Caco-2 (cell line): ENCODE measurements around the gene GCNT2. TPM values are rescaled to one million over a fixed set of nuclear protein-coding genes. Genes with fewer than 3 reads are reported as not detected.
A peak's percentile ranks its signal among the peaks of the same experiment; 100 is the strongest.

ENCODE experiments used
- BruUV-seq: library from RNA; stranded (reverse); fragments of 400-500 nt; replicated peaks from 2 replicates; lab custom pipeline; 2021; lab: Mats Ljungman, UMichigan
- CTCF ChIA-PET: fragments of 300-600 bp; sonication (Branson Sonifier 250); formaldehyde crosslinking; loops from one replicate; lab custom pipeline; 2022; ENCODE audit warnings: antibody characterized with exemption; lab: Charles Lee
- POLR2A ChIA-PET: fragments of 300-600 bp; sonication (Branson Sonifier 250); formaldehyde crosslinking; loops from one replicate; lab custom pipeline; 2022; ENCODE audit warnings: antibody characterized with exemption; lab: Charles Lee
- DNase-seq, 2 experiments: peaks; one replicate each; pipeline versions ENCODE4 v3.0.0 to v3.0.0-alpha.2; 2020 to 2022
- H3K27me3 ChIP-seq: replicated peaks from 2 replicates; pipeline ENCODE4 v1.6.0; 2011; ENCODE audit warnings: low read length; ENCODE audit not compliant: control insufficient read depth, insufficient read depth
- H3K36me3 ChIP-seq: 2 replicates; pipeline ENCODE4 v1.5.1; 2011; ENCODE audit warnings: low read length; ENCODE audit not compliant: control insufficient read depth, insufficient read depth
- H3K4me1 ChIP-seq: fragments of 250-450 bp; sonication (Bioruptor Pico); 2 replicates; pipeline ENCODE4 v1.5.1; 2020; ENCODE audit warnings: mild to moderate bottlenecking
- H3K4me3 ChIP-seq: 2 replicates; pipeline ENCODE4 v1.5.1; 2011; ENCODE audit warnings: low read depth, mild to moderate bottlenecking, control low read depth, low read length
- H3K9me3 ChIP-seq: fragments of 250-450 bp; sonication (Bioruptor Pico); 2 replicates; pipeline ENCODE4 v1.5.1; 2020; ENCODE audit warnings: mild to moderate bottlenecking, moderate library complexity
- H3K27ac Mint-ChIP-seq: one replicate; pipeline ENCODE4 v1.8.0; 2022; ENCODE audit warnings: mixed read lengths; ENCODE audit not compliant: unreplicated experiment
- H3K27me3 Mint-ChIP-seq: one replicate; pipeline ENCODE4 v1.8.0; 2022; ENCODE audit warnings: mixed read lengths; ENCODE audit not compliant: insufficient read depth, unreplicated experiment
- H3K36me3 Mint-ChIP-seq: one replicate; pipeline ENCODE4 v1.8.0; 2022; ENCODE audit warnings: mild to moderate bottlenecking, mixed read lengths; ENCODE audit not compliant: insufficient read depth, unreplicated experiment
- H3K4me1 Mint-ChIP-seq: one replicate; pipeline ENCODE4 v1.8.0; 2022; ENCODE audit warnings: low read depth, mixed read lengths; ENCODE audit not compliant: unreplicated experiment
- H3K4me3 Mint-ChIP-seq: one replicate; pipeline ENCODE4 v1.8.0; 2022; ENCODE audit warnings: mild to moderate bottlenecking, moderate library complexity, mixed read lengths; ENCODE audit not compliant: unreplicated experiment
- H3K9me3 Mint-ChIP-seq: one replicate; pipeline ENCODE4 v1.8.0; 2022; ENCODE audit warnings: mixed read lengths; ENCODE audit not compliant: unreplicated experiment
- intact Hi-C: fragments of 100-400 bp; cut with micrococcal nuclease; formaldehyde crosslinking; loops from one replicate; pipeline ENCODE4 v1.10.0; 2022; ENCODE audit not compliant: unreplicated experiment
- total RNA-seq: library from RNA; stranded (reverse); gene quantifications from 2 replicates; pipeline ENCODE4 v1.2.3, GENCODE V29; 2022
- TF ChIP-seq, protein P1 (sequence below), 2 experiments: fragments of 200-600 bp in 1 of 2; IDR thresholded peaks; 1 replicate in 1 of 2; 2 replicates in 1 of 2; pipeline versions ENCODE4 v1.5.1 to v1.8.0; 2011 to 2022; ENCODE audit warnings: antibody characterized with exemption in 1 of 2, control low read depth in 1 of 2, inconsistent platforms in 1 of 2, low read depth in 1 of 2, low read length in 1 of 2, mild to moderate bottlenecking in 1 of 2, moderate library complexity in 1 of 2; ENCODE audit not compliant: insufficient read depth in 1 of 2, severe bottlenecking in 1 of 2, unreplicated experiment in 1 of 2

Gene GCNT2
- total RNA-seq, 1 experiment from 2014 or later, result 70.7 TPM

DNA sequence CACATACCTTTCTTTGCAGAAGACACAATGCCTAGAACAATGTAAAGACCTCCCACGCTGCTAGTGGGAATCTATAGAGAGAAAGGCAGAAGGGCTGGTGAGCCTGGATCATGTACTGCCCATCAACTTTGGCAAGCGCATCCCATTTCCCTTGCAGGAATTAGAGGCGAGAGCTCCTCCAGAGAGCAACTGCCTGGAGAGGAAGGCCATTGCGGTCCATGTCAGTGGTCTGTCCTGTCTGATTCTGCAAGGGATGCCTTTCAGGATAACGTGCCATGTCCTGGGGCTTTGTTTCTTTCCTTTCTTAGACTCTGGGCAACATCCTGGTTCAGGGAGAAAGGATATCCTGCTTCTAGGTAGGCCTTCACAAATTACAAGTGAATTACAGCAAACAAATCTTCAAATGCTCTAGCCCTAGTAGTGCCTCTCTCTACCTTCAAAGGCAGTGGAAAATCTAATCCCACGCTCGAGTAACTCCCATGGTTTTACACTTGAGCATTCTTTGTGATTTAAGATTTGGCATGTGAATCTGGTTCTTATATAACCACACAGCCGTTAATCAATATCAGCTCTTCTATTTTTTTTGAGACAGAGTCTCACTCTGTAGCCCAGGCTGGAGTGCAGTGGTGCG lies 38.5 kb downstream of the GCNT2 start:
- no peaks in the 10 kb centered on the region for H3K4me1 ChIP-seq
- intact Hi-C loops, result no loop called here
- H3K4me3 ChIP-seq, result no peak overlapping the region
- H3K36me3 ChIP-seq, result peaks cover 2% of the 10 kb centered on the region
- Mint-ChIP-seq H3K4me3 (no peak overlapping the region), H3K4me1 (peaks cover 17% of the 10 kb centered on the region), H3K9me3 (no peaks in the 10 kb centered on the region), H3K27ac (no peak overlapping the region), H3K36me3 (peaks cover 60% of the 10 kb centered on the region), H3K27me3 (no peaks in the 10 kb centered on the region)
- ChIA-PET POLR2A (no interaction called here), CTCF (no interaction called here)
- no peak for DNase-seq
- no peaks in the 10 kb centered on the region for H3K27me3 ChIP-seq
- H3K9me3 ChIP-seq, result no peaks in the 10 kb centered on the region
- TF ChIP-seq, protein P1, sequence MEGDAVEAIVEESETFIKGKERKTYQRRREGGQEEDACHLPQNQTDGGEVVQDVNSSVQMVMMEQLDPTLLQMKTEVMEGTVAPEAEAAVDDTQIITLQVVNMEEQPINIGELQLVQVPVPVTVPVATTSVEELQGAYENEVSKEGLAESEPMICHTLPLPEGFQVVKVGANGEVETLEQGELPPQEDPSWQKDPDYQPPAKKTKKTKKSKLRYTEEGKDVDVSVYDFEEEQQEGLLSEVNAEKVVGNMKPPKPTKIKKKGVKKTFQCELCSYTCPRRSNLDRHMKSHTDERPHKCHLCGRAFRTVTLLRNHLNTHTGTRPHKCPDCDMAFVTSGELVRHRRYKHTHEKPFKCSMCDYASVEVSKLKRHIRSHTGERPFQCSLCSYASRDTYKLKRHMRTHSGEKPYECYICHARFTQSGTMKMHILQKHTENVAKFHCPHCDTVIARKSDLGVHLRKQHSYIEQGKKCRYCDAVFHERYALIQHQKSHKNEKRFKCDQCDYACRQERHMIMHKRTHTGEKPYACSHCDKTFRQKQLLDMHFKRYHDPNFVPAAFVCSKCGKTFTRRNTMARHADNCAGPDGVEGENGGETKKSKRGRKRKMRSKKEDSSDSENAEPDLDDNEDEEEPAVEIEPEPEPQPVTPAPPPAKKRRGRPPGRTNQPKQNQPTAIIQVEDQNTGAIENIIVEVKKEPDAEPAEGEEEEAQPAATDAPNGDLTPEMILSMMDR (IDR thresholded peaks at IDR 0.05; ENCODE audit: insufficient read depth in 1 of 2, low read depth in 1 of 2, low read length in 1 of 2, severe bottlenecking in 1 of 2, unreplicated experiment in 1 of 2), result no peak
- BruUV-seq, result no TSS peak

DNA sequence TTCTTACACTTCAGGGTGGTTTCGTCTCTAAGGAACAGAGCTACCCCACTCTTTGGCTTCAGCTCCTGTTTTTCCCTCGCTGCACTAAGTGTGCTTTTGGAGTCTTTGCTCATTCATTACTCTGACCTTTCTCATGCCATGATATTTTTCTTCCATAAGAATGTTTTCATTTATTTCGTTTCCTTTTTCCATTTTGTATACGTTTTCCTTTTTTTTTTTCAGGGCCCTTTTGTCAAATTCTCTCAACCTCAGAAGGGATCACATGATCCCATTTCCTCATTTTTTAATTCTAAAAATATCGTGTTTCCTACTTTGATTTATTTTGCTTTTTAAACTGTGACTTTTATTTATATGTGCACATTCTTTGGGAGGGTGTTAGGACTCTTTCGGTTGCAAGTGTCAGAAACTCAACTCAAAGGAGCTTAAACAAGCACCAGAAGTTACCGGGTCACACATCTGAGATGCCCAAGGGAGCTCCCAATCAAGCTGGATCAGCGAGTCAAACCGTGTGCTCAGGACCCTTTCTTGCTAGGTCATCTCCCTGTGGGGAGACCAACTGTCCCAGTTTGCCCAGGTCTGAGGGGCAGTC lies 40.6 kb downstream of the GCNT2 start:
- H3K4me3 Mint-ChIP-seq, result no peak overlapping the region
- H3K36me3 ChIP-seq, result peaks cover 2% of the 10 kb centered on the region
- H3K4me1 ChIP-seq, result peaks cover 18% of the 10 kb centered on the region
- peaks cover 29% of the 10 kb centered on the region for H3K4me1 Mint-ChIP-seq
- intact Hi-C loops, result no loop called here
- POLR2A ChIA-PET, result no interaction called here
- CTCF ChIA-PET, result no interaction called here
- no peak overlapping the region for H3K4me3 ChIP-seq
- BruUV-seq, result no TSS peak
- no peaks in the 10 kb centered on the region for H3K9me3 Mint-ChIP-seq
- TF ChIP-seq, protein P1 (IDR thresholded peaks at IDR 0.05; ENCODE audit: insufficient read depth in 1 of 2, low read depth in 1 of 2, low read length in 1 of 2, severe bottlenecking in 1 of 2, unreplicated experiment in 1 of 2), result no peak
- no peaks in the 10 kb centered on the region for H3K9me3 ChIP-seq
- H3K27me3 Mint-ChIP-seq, result no peaks in the 10 kb centered on the region
- DNase-seq, result no peak
- no peak overlapping the region for H3K27ac Mint-ChIP-seq
- no peaks in the 10 kb centered on the region for H3K27me3 ChIP-seq
- peaks cover 47% of the 10 kb centered on the region for H3K36me3 Mint-ChIP-seq

DNA sequence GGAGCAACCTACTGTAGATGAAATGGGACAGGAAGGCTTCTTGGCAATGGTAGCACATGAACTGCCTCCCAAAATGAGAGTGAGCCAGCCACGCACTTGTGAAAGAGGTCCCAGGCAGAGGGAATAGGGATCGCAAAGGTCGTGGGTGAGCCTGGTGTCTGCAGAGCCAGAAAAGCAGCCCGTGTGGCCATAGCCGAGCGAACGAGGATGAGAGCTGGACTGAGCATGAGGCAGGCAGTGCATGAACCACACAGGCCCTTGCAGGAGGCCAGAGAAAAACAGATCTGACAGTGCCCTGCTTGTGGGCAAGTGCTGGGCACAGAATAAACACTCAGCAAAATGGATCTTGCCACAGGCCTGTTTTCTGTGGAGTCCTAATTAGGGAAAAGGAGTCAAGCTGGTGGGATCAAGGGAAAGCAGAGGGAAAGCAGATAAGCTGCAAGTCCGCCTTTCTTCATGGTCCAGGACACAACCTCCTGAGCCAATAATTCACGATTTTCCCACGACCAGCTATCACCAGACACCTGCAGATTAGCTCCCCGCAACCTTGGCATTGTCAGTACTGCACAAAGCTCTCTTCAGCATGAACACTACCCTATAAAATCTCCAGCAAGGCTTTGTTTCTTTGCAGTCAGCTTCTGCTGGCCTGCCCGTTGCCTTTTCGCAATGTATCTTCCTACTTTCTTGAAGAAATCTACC lies 44.0 kb downstream of the GCNT2 start:
- H3K27me3 Mint-ChIP-seq, result no peaks in the 10 kb centered on the region
- no peak overlapping the region for H3K4me3 Mint-ChIP-seq
- peaks cover 1% of the 10 kb centered on the region for H3K36me3 ChIP-seq
- no peak for DNase-seq
- intact Hi-C loops, result no loop called here
- peaks cover 47% of the 10 kb centered on the region for H3K4me1 Mint-ChIP-seq
- CTCF ChIA-PET, result interaction anchor here (0.5 kb wide), 1 partner anchor 49 kb away, joined by 3 read pairs; no protein-coding TSS in a partner anchor
- POLR2A ChIA-PET, result no interaction called here
- no peaks in the 10 kb centered on the region for H3K27me3 ChIP-seq
- H3K4me1 ChIP-seq, result peaks cover 47% of the 10 kb centered on the region
- no TSS peak for BruUV-seq
- TF ChIP-seq, protein P1 (IDR thresholded peaks at IDR 0.05; ENCODE audit: insufficient read depth in 1 of 2, low read depth in 1 of 2, low read length in 1 of 2, severe bottlenecking in 1 of 2, unreplicated experiment in 1 of 2), result no peak
- H3K4me3 ChIP-seq, result no peak overlapping the region
- no peaks in the 10 kb centered on the region for H3K9me3 Mint-ChIP-seq
- H3K9me3 ChIP-seq, result no peaks in the 10 kb centered on the region
- peak overlapping the region; percentile 54 for H3K27ac Mint-ChIP-seq
- peaks cover 54% of the 10 kb centered on the region for H3K36me3 Mint-ChIP-seq
